Neural progenitor cell (in vitro differentiated cells): ENCODE results near the gene DLG3.

Experiments
- EZH2phosphoT487 ChIP-seq: fragments of 200-600 bp; sonication (generic); IDR thresholded peaks from 2 replicates; pipeline ENCODE4 v1.6.1; 2017; ENCODE audit warnings: antibody characterized with exemption
- TF ChIP-seq, protein P1 (sequence below): fragments of 200-600 bp; sonication (generic); IDR thresholded peaks from 2 replicates; pipeline ENCODE4 v1.5.1; 2017; ENCODE audit warnings: antibody characterized with exemption, mild to moderate bottlenecking

DNA sequence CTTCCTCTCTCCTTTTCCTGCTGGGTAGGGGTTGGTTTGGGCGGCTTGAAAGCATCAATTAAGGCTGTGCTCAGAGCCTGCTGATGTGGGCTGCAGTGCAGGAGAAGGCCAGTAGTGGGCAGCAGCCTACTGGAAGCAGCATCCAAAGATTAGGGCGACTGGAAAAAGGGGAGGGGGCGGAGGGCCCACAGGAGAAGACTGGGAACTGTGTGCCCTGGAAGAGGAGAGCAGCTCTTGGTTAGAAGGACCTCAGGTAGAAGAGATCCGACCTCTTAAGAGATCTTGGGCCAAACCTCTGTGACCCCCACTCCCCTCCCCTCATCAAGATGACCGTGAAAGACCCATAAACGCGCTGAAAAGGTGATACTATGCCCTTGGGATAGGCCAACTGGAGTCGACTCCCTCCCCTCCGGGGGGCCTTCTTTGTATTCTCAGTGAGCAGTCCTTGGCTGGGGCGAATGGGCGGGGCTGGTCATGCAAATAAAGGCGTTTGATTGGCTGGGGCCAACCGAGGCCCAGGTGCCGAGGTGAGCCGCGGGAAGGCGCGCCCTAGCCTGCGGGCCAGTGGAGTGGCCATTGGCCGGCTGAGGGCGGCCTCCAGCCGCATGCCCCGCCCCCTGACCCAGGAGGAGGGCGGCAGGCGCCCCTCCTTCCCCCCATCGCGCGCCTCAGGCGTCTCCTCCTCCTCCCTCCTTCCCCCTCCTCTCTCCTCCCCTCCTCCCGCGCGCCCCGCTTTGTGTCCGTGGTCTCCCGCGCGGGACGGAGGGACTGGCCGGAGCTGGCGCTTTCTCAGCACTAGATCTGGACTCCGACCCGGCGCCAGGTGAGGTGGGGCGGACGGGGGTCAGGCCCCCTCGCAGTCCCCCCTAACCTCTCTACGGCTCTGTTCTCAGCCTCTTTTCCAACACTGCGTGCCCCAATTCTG, 10.1 kb downstream of the DLG3 start:
- TF ChIP-seq EZH2phosphoT487 = no peak
- TF ChIP-seq, protein P1, sequence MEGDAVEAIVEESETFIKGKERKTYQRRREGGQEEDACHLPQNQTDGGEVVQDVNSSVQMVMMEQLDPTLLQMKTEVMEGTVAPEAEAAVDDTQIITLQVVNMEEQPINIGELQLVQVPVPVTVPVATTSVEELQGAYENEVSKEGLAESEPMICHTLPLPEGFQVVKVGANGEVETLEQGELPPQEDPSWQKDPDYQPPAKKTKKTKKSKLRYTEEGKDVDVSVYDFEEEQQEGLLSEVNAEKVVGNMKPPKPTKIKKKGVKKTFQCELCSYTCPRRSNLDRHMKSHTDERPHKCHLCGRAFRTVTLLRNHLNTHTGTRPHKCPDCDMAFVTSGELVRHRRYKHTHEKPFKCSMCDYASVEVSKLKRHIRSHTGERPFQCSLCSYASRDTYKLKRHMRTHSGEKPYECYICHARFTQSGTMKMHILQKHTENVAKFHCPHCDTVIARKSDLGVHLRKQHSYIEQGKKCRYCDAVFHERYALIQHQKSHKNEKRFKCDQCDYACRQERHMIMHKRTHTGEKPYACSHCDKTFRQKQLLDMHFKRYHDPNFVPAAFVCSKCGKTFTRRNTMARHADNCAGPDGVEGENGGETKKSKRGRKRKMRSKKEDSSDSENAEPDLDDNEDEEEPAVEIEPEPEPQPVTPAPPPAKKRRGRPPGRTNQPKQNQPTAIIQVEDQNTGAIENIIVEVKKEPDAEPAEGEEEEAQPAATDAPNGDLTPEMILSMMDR = peak; percentile 83
